ENCODE data around the gene BCAS3.
A peak's percentile ranks its signal among the peaks of the same experiment; 100 is the strongest.

BCAS3 gene

GRCh38 chr17:61200339-61200715, 522.7 kb downstream of the BCAS3 start:
- no peak for DNase-seq (ENCODE audit: low spot score)

- peak; percentile 71 for DNase-seq (ENCODE audit: low spot score)
Measured at GRCh38 chr17:61201211-61201610, 523.6 kb downstream of the BCAS3 start.

DNA sequence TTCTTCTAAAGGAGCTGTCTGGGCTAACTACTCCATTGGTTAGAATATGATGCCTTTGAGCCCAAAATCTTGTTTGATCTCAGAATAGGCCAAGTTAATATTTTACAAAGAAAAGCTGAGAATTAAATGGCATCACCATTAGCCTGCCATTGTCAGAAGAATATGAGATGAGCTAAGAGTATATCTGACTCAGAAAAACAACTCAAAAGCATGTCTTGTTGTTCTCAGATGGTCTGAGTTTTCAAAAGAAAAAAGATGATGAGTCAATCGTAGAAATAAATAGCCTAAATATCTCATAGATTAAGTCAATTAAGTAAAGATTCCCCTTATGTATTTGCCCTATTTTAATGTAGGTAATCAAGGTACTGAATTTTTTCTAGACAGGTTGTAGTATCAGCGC, 524.9 kb downstream of the BCAS3 start:
- DNase-seq (ENCODE audit: low spot score): no peak

GRCh38 chr17:61203671-61204131, 526.0 kb downstream of the BCAS3 start:
- no peak for DNase-seq (ENCODE audit: low spot score)

- DNase-seq (ENCODE audit: low spot score): no peak
Measured at GRCh38 chr17:61204456-61204855, 526.8 kb downstream of the BCAS3 start.

GRCh38 chr17:61205401-61205800, 527.8 kb downstream of the BCAS3 start:
- no peak for DNase-seq (ENCODE audit: low spot score)

GRCh38 chr17:61205931-61206330, 528.3 kb downstream of the BCAS3 start:
- no peak for DNase-seq (ENCODE audit: low spot score)

DNA sequence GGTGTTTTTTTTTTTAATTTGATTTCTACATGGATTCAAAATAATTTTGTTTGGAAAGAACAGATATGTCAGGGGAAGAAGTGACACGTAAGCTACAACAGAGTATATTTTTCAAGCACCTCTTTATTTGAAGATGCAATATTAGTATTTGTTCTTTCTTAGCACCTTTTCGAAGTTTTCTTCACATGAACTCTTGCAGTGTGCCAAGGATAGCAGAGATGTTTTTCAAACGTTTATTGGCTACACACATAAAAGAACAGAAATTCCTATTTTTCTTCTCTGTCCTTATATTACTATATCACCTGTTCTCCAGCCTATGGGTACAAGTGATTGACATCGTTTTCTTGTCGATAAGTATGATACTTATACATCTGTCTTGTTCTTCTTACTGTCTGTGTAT, 529.3 kb downstream of the BCAS3 start:
- DNase-seq (ENCODE audit: low spot score): no peak

GRCh38 chr17:61208301-61209105, 530.9 kb downstream of the BCAS3 start:
- DNase-seq (ENCODE audit: low spot score): no peak

DNA sequence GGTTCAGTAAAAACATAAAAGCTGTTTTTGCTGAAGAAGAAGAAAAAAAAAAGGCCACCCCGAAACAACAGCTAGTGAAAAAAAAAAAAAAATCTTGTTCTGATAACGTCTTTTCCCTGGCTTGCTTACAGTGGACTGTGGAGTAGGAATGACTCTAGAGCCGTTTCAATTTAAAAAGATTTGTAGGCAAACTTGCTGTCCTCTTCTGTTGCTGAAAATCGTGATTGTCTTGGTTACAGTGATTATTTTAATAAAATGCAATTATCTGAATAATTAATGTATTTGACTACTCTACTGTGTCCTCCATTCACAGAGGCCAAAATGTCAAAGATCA, 531.4 kb downstream of the BCAS3 start:
- no peak for DNase-seq (ENCODE audit: low spot score)

- DNase-seq (ENCODE audit: low spot score): no peak
Measured at GRCh38 chr17:61209525-61209924, 531.9 kb downstream of the BCAS3 start.

DNA sequence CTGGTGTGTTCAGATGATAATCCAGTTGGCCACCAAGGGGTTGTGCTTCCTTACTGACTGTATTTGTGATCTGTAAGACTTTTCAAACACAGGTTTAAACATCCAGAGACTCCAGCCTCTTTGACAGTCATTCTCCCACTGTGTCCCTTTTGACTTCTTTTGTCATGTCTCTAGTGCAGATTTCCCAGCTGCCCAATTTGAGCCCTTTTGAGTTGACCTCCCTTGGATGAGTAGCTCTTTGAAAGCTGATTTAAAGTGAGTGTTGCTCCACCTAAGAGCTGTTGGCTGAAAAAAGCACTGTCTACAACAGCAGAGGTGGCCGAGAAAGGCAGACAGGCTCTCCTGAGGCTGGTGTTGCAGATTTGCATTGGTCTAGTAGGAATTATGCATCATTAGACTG, 533.6 kb downstream of the BCAS3 start:
- no peak for DNase-seq (ENCODE audit: low spot score)

- no peak for DNase-seq (ENCODE audit: low spot score)
Measured at GRCh38 chr17:61212655-61213054, 535.0 kb downstream of the BCAS3 start.

GRCh38 chr17:61214753-61215152, 537.1 kb downstream of the BCAS3 start:
- DNase-seq (ENCODE audit: low spot score): no peak

- no peak for DNase-seq (ENCODE audit: low spot score)
Measured at GRCh38 chr17:61216066-61216465, 538.4 kb downstream of the BCAS3 start.

GRCh38 chr17:61217878-61218437, 540.3 kb downstream of the BCAS3 start:
- no peak for DNase-seq (ENCODE audit: low spot score)

DNA sequence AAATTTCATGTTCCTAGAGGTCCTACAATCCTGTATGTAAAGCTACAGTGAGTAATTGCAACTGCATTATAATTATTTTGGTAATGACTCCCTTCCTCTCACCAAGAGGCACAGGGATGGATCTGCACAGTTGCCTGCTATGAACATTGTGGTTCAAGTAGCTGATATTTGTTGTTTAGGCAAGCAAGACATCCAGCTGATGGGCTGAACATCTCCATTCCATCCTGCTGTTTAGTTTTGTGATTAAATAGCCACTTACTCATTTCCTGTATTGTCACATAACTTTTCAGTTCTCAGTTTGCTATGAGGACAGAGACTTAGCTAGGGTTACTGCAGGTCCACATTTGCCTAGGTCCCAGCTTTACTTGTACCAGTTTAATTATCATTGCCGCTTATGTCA, 540.8 kb downstream of the BCAS3 start:
- peak; percentile 64 for DNase-seq (ENCODE audit: low spot score)

DNA sequence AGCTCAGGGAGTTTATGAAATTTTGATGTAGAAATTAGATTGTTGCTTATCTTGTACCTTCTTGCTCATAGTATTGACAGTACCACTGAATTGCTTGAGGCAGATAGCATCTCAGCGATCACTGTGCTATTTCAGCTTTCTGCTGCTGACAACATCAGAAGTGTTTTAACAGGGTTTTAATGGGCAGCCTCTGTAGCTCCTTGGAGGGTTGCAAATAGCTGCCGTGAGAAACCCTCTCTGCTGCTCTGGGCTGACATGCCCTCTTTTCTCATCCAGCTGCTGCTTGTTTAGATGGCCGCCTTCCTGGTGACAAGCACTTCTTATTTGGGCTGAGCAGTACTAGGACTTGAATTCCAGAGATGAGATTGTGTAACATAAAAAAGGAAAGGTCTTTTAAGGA, 541.8 kb downstream of the BCAS3 start:
- DNase-seq (ENCODE audit: low spot score): peak; percentile 35

GRCh38 chr17:61221181-61221580, 543.5 kb downstream of the BCAS3 start:
- no peak for DNase-seq (ENCODE audit: low spot score)

GRCh38 chr17:61221597-61222471, 544.2 kb downstream of the BCAS3 start:
- DNase-seq (ENCODE audit: low spot score): no peak

DNA sequence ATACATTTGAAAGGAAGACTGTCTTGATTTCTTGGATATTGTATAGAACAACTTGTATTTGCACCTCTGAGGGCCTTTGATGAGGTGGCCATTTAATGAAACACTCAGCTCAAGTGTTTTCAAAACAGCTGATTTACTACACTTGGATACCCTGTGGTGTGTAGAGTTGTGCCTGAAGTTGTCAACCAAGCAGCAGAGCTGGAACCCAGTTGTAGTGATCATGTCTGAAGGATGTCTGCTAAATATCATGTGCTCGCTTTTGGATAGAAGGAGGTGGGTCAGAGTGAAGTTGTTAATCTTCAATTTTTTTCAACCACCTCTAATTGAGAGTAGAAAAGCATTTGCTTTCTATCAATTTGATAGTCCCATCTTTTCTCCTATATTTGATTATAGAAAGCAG, 546.1 kb downstream of the BCAS3 start:
- no peak for DNase-seq (ENCODE audit: low spot score)

DNA sequence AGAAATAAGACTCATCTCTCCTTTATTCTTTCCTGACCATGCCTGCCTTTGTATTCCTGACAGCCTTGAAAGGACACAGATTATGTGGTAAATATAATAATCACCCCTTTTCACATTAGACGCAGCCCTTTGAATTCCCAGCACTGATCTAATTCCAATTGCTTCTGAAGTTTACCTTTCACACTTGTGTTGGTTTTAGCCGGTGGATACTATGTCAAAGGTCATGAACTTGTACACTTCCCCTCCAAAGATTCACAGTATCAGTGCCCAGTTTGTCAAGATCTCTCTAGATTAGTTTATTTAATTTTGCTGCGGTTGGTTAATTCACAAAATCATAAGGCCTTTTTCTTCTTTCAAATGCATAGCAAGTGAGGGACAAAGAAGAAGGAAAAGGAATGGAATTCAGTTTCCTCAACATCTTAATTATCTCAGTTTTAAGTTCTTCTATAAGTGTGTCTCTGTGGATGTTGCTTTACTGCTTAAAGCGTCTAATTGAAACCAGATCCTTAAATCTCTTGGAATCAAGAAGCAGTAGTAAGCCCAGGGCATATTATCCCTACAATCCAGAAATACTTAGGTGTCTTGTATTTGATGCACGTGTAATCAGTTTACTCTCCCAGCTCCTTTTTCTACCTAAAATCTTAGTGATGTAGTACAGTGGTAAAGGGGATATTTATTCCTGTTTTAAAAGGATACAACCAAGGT, 547.7 kb downstream of the BCAS3 start:
- DNase-seq (ENCODE audit: low spot score): no peak

Data from AG08395 (cell line).